GM12878 (cell line): ENCODE results near the gene CACUL1. TPM values are rescaled to one million over a fixed set of nuclear protein-coding genes. Genes with fewer than 3 reads are reported as not detected.

Source experiments
- ATAC-seq: fragments of 200-7000 bp; cut with Tn5 transposase; 3 replicates; pipeline ENCODE4 v1.9.1; 2020; ENCODE audit warnings: mild to moderate bottlenecking, moderate library complexity
- BruUV-seq: library from RNA; stranded (reverse); fragments of 400-500 nt; replicated peaks from 2 replicates; lab custom pipeline; 2021; lab: Mats Ljungman, UMichigan
- CTCF ChIA-PET: fragments of 300-600 bp; sonication (Branson Sonifier 250); formaldehyde crosslinking; extraction: SDS; loops from one replicate; lab custom pipeline; 2021; ENCODE audit warnings: inconsistent platforms; lab: Yijun Ruan, JAX
- POLR2A ChIA-PET: fragments of 350-600 bp; formaldehyde crosslinking; extraction: SDS; loops from one replicate; lab custom pipeline; 2021; ENCODE audit warnings: inconsistent platforms; lab: Charles Lee
- RAD21 ChIA-PET: fragments of 300-600 bp; sonication (Branson Sonifier 250); formaldehyde crosslinking; loops from one replicate; lab custom pipeline; 2023; ENCODE audit warnings: antibody characterized with exemption; ENCODE audit not compliant: unreplicated experiment; lab: Charles Lee
- SMC1A ChIA-PET: fragments of 300-600 bp; sonication (Branson Sonifier 250); formaldehyde crosslinking; loops from one replicate; lab custom pipeline; 2023; ENCODE audit not compliant: unreplicated experiment, uncharacterized antibody; lab: Charles Lee
- DNase-seq: peaks from one replicate; pipeline ENCODE4 v3.0.0-alpha.2; 2011; ENCODE audit warnings: low read depth, low spot score
- FAIRE-seq: peaks from 3 replicates; lab custom pipeline; 2011; peaks lifted over from hg19 to GRCh38; lab: Jason Lieb, UNC
- H2AFZ ChIP-seq: 2 replicates; pipeline ENCODE4 v1.6.0; 2011; ENCODE audit warnings: low read depth, low read length, control low read depth; ENCODE audit not compliant: control insufficient read depth
- H3K27ac ChIP-seq: 2 replicates; pipeline ENCODE4 v1.5.1; 2011; ENCODE audit warnings: control low read depth; ENCODE audit not compliant: control insufficient read depth, insufficient read depth
- H3K27me3 ChIP-seq, 2 experiments: replicated peaks in 1 of 2; 2 replicates each; pipeline versions ENCODE4 v1.6.0 to v1.6.1; 2011; ENCODE audit warnings: low read length in 1 of 2; ENCODE audit not compliant: control insufficient read depth in 2 of 2, insufficient read depth in 2 of 2
- H3K36me3 ChIP-seq, 2 experiments: 2 replicates each; pipeline ENCODE4 v1.5.1; 2011; ENCODE audit warnings: low read length in 1 of 2; ENCODE audit not compliant: control insufficient read depth in 2 of 2, insufficient read depth in 2 of 2
- H3K4me1 ChIP-seq: 2 replicates; pipeline ENCODE4 v1.6.1; 2011; ENCODE audit warnings: mild to moderate bottlenecking, low read length, moderate library complexity, mixed read lengths; ENCODE audit not compliant: control insufficient read depth, insufficient read depth
- H3K4me2 ChIP-seq: 2 replicates; pipeline ENCODE4 v1.6.0; 2011; ENCODE audit warnings: control low read depth; ENCODE audit not compliant: control insufficient read depth, insufficient read depth
- H3K4me3 ChIP-seq: fragments of 200-600 bp; sonication (generic); 2 replicates; pipeline ENCODE4 v1.5.1; 2016
- H3K79me2 ChIP-seq: 2 replicates; pipeline ENCODE4 v1.6.0; 2011; ENCODE audit warnings: low read length; ENCODE audit not compliant: control insufficient read depth, insufficient read depth
- H3K9ac ChIP-seq: 2 replicates; pipeline ENCODE4 v1.8.0; 2011; ENCODE audit warnings: low read length, control low read depth, mixed read lengths; ENCODE audit not compliant: control insufficient read depth, insufficient read depth
- H3K9me3 ChIP-seq: replicated peaks from 3 replicates; pipeline ENCODE4 v1.5.1; 2011; ENCODE audit warnings: mild to moderate bottlenecking, low read length; ENCODE audit not compliant: control insufficient read depth, insufficient read depth
- H4K20me1 ChIP-seq: 2 replicates; pipeline ENCODE4 v1.6.0; 2011; ENCODE audit not compliant: control insufficient read depth, insufficient read depth
- BACH1 ChIP-seq: fragments of 450-650 bp; IDR thresholded peaks from 2 replicates; pipeline ENCODE4 v1.6.1; 2017; ENCODE audit warnings: mild to moderate bottlenecking, borderline replicate concordance
- FOS ChIP-seq: IDR thresholded peaks from 3 replicates; pipeline ENCODE4 v1.6.1; 2011; ENCODE audit warnings: borderline replicate concordance; ENCODE audit not compliant: insufficient read length; ENCODE audit errors: extremely low read depth
- POU2F2 ChIP-seq: IDR thresholded peaks from 3 replicates; pipeline ENCODE4 v1.6.1; 2011; ENCODE audit warnings: low read depth, mild to moderate bottlenecking, low read length, borderline replicate concordance
- ZBTB11 ChIP-seq: fragments of 450-650 bp; formaldehyde crosslinking; IDR thresholded peaks from 2 replicates; pipeline ENCODE4 v1.5.0; 2022; ENCODE audit warnings: mild to moderate bottlenecking, missing genetic modification characterization
- WGBS: methylation state at CpG from one replicate; pipeline ENCODE4 v1.1.6; 2016; ENCODE audit warnings: low lambda C conversion rate; ENCODE audit not compliant: insufficient replicate concordance, insufficient coverage; ENCODE audit errors: missing lambda C conversion rate; 5-methylcytosine and 5-hydroxymethylcytosine counted together
- in situ Hi-C: fragments of 300-500 bp; cut with MboI; formaldehyde crosslinking; loops from 9 replicates; pipeline ENCODE4 v1.14.3; 2018; ENCODE audit warnings: mixed read lengths
- intact Hi-C: fragments of 100-400 bp; cut with micrococcal nuclease; formaldehyde crosslinking; loops from one replicate; pipeline ENCODE4 v1.14.2; 2022; ENCODE audit not compliant: unreplicated experiment
- polyA plus RNA-seq, 11 experiments: library from polyadenylated mRNA; depleted of rRNA in 4 of 11; unstranded in 6 of 11; stranded (reverse) in 5 of 11; fragments of >200 nt; fragmentation: Nextera tagmentation in 4 of 11; fragmentation: Illumina TruSeq in 1 of 11; extraction: Ambion mirVana in 4 of 11; extraction: Trizol in 1 of 11; gene quantifications; 1 replicate in 1 of 11; 2 replicates in 10 of 11; pipeline versions ENCODE4 v1.2.1 to v1.2.3, GENCODE V29; 2011 to 2016; ENCODE audit warnings: inconsistent platforms in 2 of 11, missing spikeins in 2 of 11, low read depth in 1 of 11
- total RNA-seq, 4 experiments: library from RNA; depleted of rRNA in 3 of 4; stranded (reverse); fragments of >200 nt in 3 of 4; fragmentation: Illumina TruSeq in 1 of 4; extraction: Trizol in 1 of 4; gene quantifications; 2 replicates each; pipeline versions ENCODE4 v1.2.1 to v1.2.3, GENCODE V29; 2013 to 2021

The CACUL1 gene
- total and polyA plus RNA-seq, 10 of the 15 experiments (the other 5 are each of a cell fraction or from before 2014, with no cell fraction given): 7.4 to 23.2 (median 13.0) TPM

- Histone ChIP-seq H3K4me2 (no peak overlapping the region), H3K79me2 (no peaks in the 10 kb centered on the region), H3K27ac (no peak overlapping the region), H3K27me3 (no peaks in the 10 kb centered on the region), H4K20me1 (no peaks in the 10 kb centered on the region), H3K36me3 (peaks cover 0 to 10% of the 10 kb centered on the region in 2 experiments; a peak in 1 of 4 replicates), H2AFZ (no peak overlapping the region), H3K4me3 (no peak overlapping the region), H3K4me1 (no peaks in the 10 kb centered on the region), H3K9ac (no peak overlapping the region), H3K9me3 (no peaks in the 10 kb centered on the region)
- RAD21 ChIA-PET: no interaction called here
- ATAC-seq: no peak
- SMC1A ChIA-PET: interaction anchor here (0.9 to 1.9 kb wide), 2 partner anchors 12 to 61 kb away, joined by 3 to 12 read pairs; no protein-coding TSS in a partner anchor
- BruUV-seq: no TSS peak
- no peak for FAIRE-seq
- CTCF ChIA-PET: interaction anchor here (2.1 kb wide), 1 partner anchor 27 kb away, joined by 12 read pairs; no protein-coding TSS in a partner anchor
- in situ Hi-C loops: no loop called here
- TF ChIP-seq POU2F2 (no peak), FOS (no peak), ZBTB11 (CRISPR knock-in tag) (no peak), BACH1 (no peak)
- intact Hi-C loops: no loop called here
- 85% methylated on average over 4 of the region's 4 CpGs for WGBS
- POLR2A ChIA-PET: no interaction called here
- no peak for DNase-seq
Observed at GRCh38 chr10:118692872-118693271, 61.9 kb downstream of the CACUL1 start.
